SKM-1 treated with dmso at 0.1 percent for 144 hours (cell line): ENCODE measurements around the gene LIMK1.

Source experiments
- DNase-seq: peaks from one replicate; lab custom pipeline; 2025; ENCODE audit not compliant: unreplicated experiment; lab: John Stamatoyannopoulos, UW

LIMK1 gene

GRCh38 chr7:74082770-74083116 is 861 bp upstream of the LIMK1 start:
- no peak for DNase-seq

- no peak for DNase-seq
Measured at GRCh38 chr7:74083928-74084721, 521 bp downstream of the LIMK1 start.

- no peak for DNase-seq
Measured at GRCh38 chr7:74084722-74085578, 1.3 kb downstream of the LIMK1 start.

- no peak for DNase-seq
Measured at GRCh38 chr7:74087791-74088453, 4.3 kb downstream of the LIMK1 start.

- no peak for DNase-seq
Measured at GRCh38 chr7:74092321-74092963, 8.8 kb downstream of the LIMK1 start.

GRCh38 chr7:74092964-74093471 is 9.4 kb downstream of the LIMK1 start:
- DNase-seq, result no peak

GRCh38 chr7:74093671-74094223 is 10.1 kb downstream of the LIMK1 start:
- no peak for DNase-seq

GRCh38 chr7:74094224-74095101 is 10.9 kb downstream of the LIMK1 start:
- DNase-seq, result peak; percentile 76

GRCh38 chr7:74095135-74095534 is 11.5 kb downstream of the LIMK1 start:
- DNase-seq, result no peak

- DNase-seq, result no peak
Measured at GRCh38 chr7:74097937-74098614, 14.5 kb downstream of the LIMK1 start.

GRCh38 chr7:74099031-74099430 is 15.4 kb downstream of the LIMK1 start:
- no peak for DNase-seq

- DNase-seq, result no peak
Measured at GRCh38 chr7:74101061-74101681, 17.6 kb downstream of the LIMK1 start.

- DNase-seq, result no peak
Measured at GRCh38 chr7:74103219-74103772, 19.7 kb downstream of the LIMK1 start.

GRCh38 chr7:74104702-74105101 is 21.1 kb downstream of the LIMK1 start:
- DNase-seq, result no peak

- DNase-seq, result no peak
Measured at GRCh38 chr7:74105992-74106391, 22.4 kb downstream of the LIMK1 start.

GRCh38 chr7:74106846-74107245 is 23.2 kb downstream of the LIMK1 start:
- DNase-seq, result no peak

GRCh38 chr7:74115326-74115725 is 31.7 kb downstream of the LIMK1 start:
- no peak for DNase-seq

- DNase-seq, result no peak
Measured at GRCh38 chr7:74116356-74116755, 32.8 kb downstream of the LIMK1 start.
